Neural progenitor cell (in vitro differentiated cells): Measurements from ENCODE around the gene RPRD2. TPM values are rescaled to one million over a fixed set of nuclear protein-coding genes. Genes with fewer than 3 reads are reported as not detected.

ENCODE experiments used
- DNase-seq: peaks from one replicate; pipeline ENCODE4 v3.0.0-alpha.2; 2016; ENCODE audit warnings: low spot score
- H2AFZ ChIP-seq: fragments of 200-600 bp; sonication (generic); replicated peaks from 2 replicates; pipeline ENCODE4 v1.6.1; 2016; ENCODE audit warnings: antibody characterized with exemption
- H3F3A ChIP-seq: fragments of 200-600 bp; sonication (generic); 2 replicates; pipeline ENCODE4 v1.6.1; 2016; ENCODE audit warnings: antibody characterized with exemption, low read depth
- H3K27ac ChIP-seq: fragments of 200-600 bp; sonication (generic); 2 replicates; pipeline ENCODE4 v1.5.1; 2016; ENCODE audit warnings: mild to moderate bottlenecking
- H3K27me3 ChIP-seq: fragments of 200-600 bp; sonication (generic); 2 replicates; pipeline ENCODE4 v1.6.1; 2016; ENCODE audit warnings: mild to moderate bottlenecking, moderate library complexity
- H3K36me3 ChIP-seq: fragments of 200-600 bp; sonication (generic); 2 replicates; pipeline ENCODE4 v1.5.1; 2016
- H3K4me1 ChIP-seq: fragments of 200-600 bp; sonication (generic); 2 replicates; pipeline ENCODE4 v1.6.1; 2016; ENCODE audit warnings: mixed run types
- H3K4me2 ChIP-seq: fragments of 200-600 bp; sonication (generic); 2 replicates; pipeline ENCODE4 v1.6.1; 2016
- H3K4me3 ChIP-seq: fragments of 200-600 bp; sonication (generic); 2 replicates; pipeline ENCODE4 v1.5.1; 2016
- H3K79me2 ChIP-seq: fragments of 200-600 bp; sonication (generic); 2 replicates; pipeline ENCODE4 v1.6.1; 2016; ENCODE audit warnings: low read depth
- H3K9ac ChIP-seq: fragments of 200-600 bp; sonication (generic); 2 replicates; pipeline ENCODE4 v1.6.1; 2016
- H3K9me3 ChIP-seq: fragments of 200-600 bp; sonication (generic); 2 replicates; pipeline ENCODE4 v1.5.1; 2016; ENCODE audit warnings: low read depth
- H4K20me1 ChIP-seq: fragments of 200-600 bp; sonication (generic); 2 replicates; pipeline ENCODE4 v1.6.1; 2016; ENCODE audit warnings: low read depth
- H3K27ac Mint-ChIP-seq: 3 replicates; pipeline ENCODE4 v1.8.0; 2021; ENCODE audit warnings: mixed read lengths
- H3K27me3 Mint-ChIP-seq: 2 replicates; pipeline ENCODE4 v1.8.0; 2022; ENCODE audit warnings: low read depth, mild to moderate bottlenecking, inconsistent platforms, moderate library complexity, mixed read lengths; ENCODE audit not compliant: insufficient read depth
- H3K36me3 Mint-ChIP-seq: 3 replicates; pipeline ENCODE4 v1.8.0; 2021; ENCODE audit warnings: mixed read lengths
- H3K4me1 Mint-ChIP-seq: 3 replicates; pipeline ENCODE4 v1.8.0; 2021; ENCODE audit warnings: mixed read lengths
- H3K4me3 Mint-ChIP-seq: 3 replicates; pipeline ENCODE4 v1.8.0; 2021; ENCODE audit warnings: mild to moderate bottlenecking, moderate library complexity, mixed read lengths
- H3K9me3 Mint-ChIP-seq: 3 replicates; pipeline ENCODE4 v1.8.0; 2020; ENCODE audit warnings: mixed read lengths
- CTCF ChIP-seq: fragments of 200-600 bp; sonication (generic); IDR thresholded peaks from 2 replicates; pipeline ENCODE4 v1.5.1; 2017; ENCODE audit warnings: antibody characterized with exemption, mild to moderate bottlenecking
- EZH2 ChIP-seq: fragments of 200-600 bp; sonication (generic); IDR thresholded peaks from 2 replicates; pipeline ENCODE4 v1.6.1; 2017; ENCODE audit warnings: antibody characterized with exemption, mild to moderate bottlenecking, moderate library complexity
- EZH2phosphoT487 ChIP-seq: fragments of 200-600 bp; sonication (generic); IDR thresholded peaks from 2 replicates; pipeline ENCODE4 v1.6.1; 2017; ENCODE audit warnings: antibody characterized with exemption
- total RNA-seq: library from RNA; depleted of rRNA; stranded (reverse); fragments of >200 nt; gene quantifications from 2 replicates; pipeline ENCODE4 v1.2.3, GENCODE V29; 2015; ENCODE audit warnings: low replicate concordance

Gene RPRD2
- total RNA-seq, 1 donor from 2014 or later, result 20.0 TPM

GRCh38 chr1:150385537-150386445 lies 21.8 kb downstream of the RPRD2 start:
- Histone ChIP-seq H3K79me2 (peaks cover 100% of the 10 kb centered on the region), H3K36me3 (no peaks in the 10 kb centered on the region), H3K4me2 (no peak overlapping the region), H3K4me1 (no peaks in the 10 kb centered on the region), H3K4me3 (no peak overlapping the region), H4K20me1 (peaks cover 93% of the 10 kb centered on the region), H3K27me3 (no peaks in the 10 kb centered on the region), H3K9me3 (no peaks in the 10 kb centered on the region), H2AFZ (no peak overlapping the region), H3K9ac (no peak overlapping the region), H3K27ac (no peak overlapping the region), H3F3A (peaks cover 5% of the 10 kb centered on the region)
- H3K4me1 Mint-ChIP-seq, result no peaks in the 10 kb centered on the region
- H3K27ac Mint-ChIP-seq, result no peak overlapping the region
- no peaks in the 10 kb centered on the region for H3K9me3 Mint-ChIP-seq
- no peak for TF ChIP-seq CTCF
- no peak for TF ChIP-seq EZH2phosphoT487
- no peak for TF ChIP-seq EZH2
- H3K4me3 Mint-ChIP-seq, result no peak overlapping the region
- DNase-seq, result no peak
- peaks cover 3% of the 10 kb centered on the region for H3K36me3 Mint-ChIP-seq
- peaks cover 2% of the 10 kb centered on the region for H3K27me3 Mint-ChIP-seq

- peaks cover 2% of the 10 kb centered on the region for H3K27me3 Mint-ChIP-seq
- no peak overlapping the region for H3K27ac Mint-ChIP-seq
- H3K4me3 Mint-ChIP-seq, result no peak overlapping the region
- Histone ChIP-seq H3K9me3 (no peaks in the 10 kb centered on the region), H3K4me1 (no peaks in the 10 kb centered on the region), H3K4me2 (no peak overlapping the region), H3K9ac (no peak overlapping the region), H3K36me3 (no peaks in the 10 kb centered on the region), H4K20me1 (peaks cover 90% of the 10 kb centered on the region), H3K27ac (no peak overlapping the region), H2AFZ (no peak overlapping the region), H3K4me3 (no peak overlapping the region), H3K79me2 (peaks cover 100% of the 10 kb centered on the region), H3K27me3 (no peaks in the 10 kb centered on the region), H3F3A (peaks cover 6% of the 10 kb centered on the region)
- H3K36me3 Mint-ChIP-seq, result peaks cover 3% of the 10 kb centered on the region
- no peaks in the 10 kb centered on the region for H3K9me3 Mint-ChIP-seq
- no peaks in the 10 kb centered on the region for H3K4me1 Mint-ChIP-seq
- TF ChIP-seq EZH2 (no peak), CTCF (no peak), EZH2phosphoT487 (no peak)
- no peak for DNase-seq
Measured at GRCh38 chr1:150386592-150386991, 22.6 kb downstream of the RPRD2 start.

- Histone ChIP-seq H3F3A (peaks cover 6% of the 10 kb centered on the region), H3K27ac (peak overlapping the region; percentile 60), H3K4me1 (no peaks in the 10 kb centered on the region), H3K27me3 (no peaks in the 10 kb centered on the region), H3K9ac (no peak overlapping the region), H2AFZ (no peak overlapping the region), H3K36me3 (no peaks in the 10 kb centered on the region), H3K4me2 (no peak overlapping the region), H3K4me3 (no peak overlapping the region), H4K20me1 (peaks cover 87% of the 10 kb centered on the region), H3K9me3 (no peaks in the 10 kb centered on the region), H3K79me2 (peaks cover 100% of the 10 kb centered on the region)
- no peak for DNase-seq
- peaks cover 3% of the 10 kb centered on the region for H3K36me3 Mint-ChIP-seq
- H3K27me3 Mint-ChIP-seq, result peaks cover 3% of the 10 kb centered on the region
- H3K4me1 Mint-ChIP-seq, result no peaks in the 10 kb centered on the region
- H3K27ac Mint-ChIP-seq, result no peak overlapping the region
- TF ChIP-seq CTCF (no peak), EZH2 (no peak), EZH2phosphoT487 (no peak)
- no peaks in the 10 kb centered on the region for H3K9me3 Mint-ChIP-seq
- no peak overlapping the region for H3K4me3 Mint-ChIP-seq
Measured at GRCh38 chr1:150387200-150387599, 23.3 kb downstream of the RPRD2 start.
